ENCODE measurements around the gene MRPL27. TPM values are rescaled to one million over a fixed set of nuclear protein-coding genes. Genes with fewer than 3 reads are reported as not detected.

The MRPL27 gene
- total and polyA plus RNA-seq, 2 donors (not counting 1 experiment from before 2014, with no cell fraction given): 32.5 to 40.2 TPM

DNA sequence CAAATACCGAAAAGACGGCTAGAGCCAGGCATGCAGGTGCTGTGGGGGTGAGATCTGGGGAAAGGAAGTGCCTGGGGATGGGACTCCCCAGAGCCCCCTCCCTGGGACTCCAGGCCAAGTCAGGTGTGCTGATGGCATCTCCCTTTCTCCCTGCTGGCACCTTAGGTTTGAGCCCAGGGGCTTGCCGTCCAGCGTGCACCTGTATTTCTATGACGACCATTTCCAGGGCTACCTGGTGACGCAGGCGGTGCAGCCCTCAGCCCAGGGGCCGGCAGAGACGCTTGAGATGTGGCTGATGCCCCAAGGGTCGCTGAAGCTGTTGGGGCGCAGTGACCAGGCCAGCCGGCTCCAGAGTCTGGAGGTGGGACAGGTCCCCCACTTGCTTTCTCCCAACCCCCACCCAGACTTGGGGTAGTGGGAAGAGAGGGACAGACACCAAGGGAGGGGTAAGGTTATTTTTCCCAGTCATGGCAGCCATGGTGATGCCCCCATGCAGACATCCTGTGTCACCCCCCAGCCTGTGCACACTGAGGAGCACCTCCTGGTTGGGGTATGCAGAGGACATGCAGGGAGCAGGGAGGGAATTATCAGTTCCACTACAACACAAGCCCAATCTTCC lies 16.0 kb downstream of the MRPL27 start:
- H3K27me3 ChIP-seq (replicated peaks in 1 of 4; ENCODE audit: control extremely low read depth in 1 of 4, control insufficient read depth in 3 of 4, insufficient read depth in 4 of 4, low read length in 3 of 4): no peaks in the 10 kb centered on the region
- peaks cover 8% of the 10 kb centered on the region for H4K20me1 ChIP-seq (ENCODE audit: control insufficient read depth, insufficient read depth, low read length, poor library complexity, severe bottlenecking)
- H3K27me3 Mint-ChIP-seq: no peaks in the 10 kb centered on the region
- no peak overlapping the region for H3K4me3 ChIP-seq (ENCODE audit: control extremely low read depth in 1 of 5, extremely low read depth in 1 of 5, insufficient read depth in 1 of 5, low read depth in 2 of 5, low read length in 4 of 5)
- CTCF ChIA-PET: no interaction called here
- intact Hi-C loops (cut with micrococcal nuclease): no loop called here
- no peaks in the 10 kb centered on the region for H3K79me2 ChIP-seq (ENCODE audit: control insufficient read depth, insufficient read depth, low read length)
- TF ChIP-seq, protein P1, sequence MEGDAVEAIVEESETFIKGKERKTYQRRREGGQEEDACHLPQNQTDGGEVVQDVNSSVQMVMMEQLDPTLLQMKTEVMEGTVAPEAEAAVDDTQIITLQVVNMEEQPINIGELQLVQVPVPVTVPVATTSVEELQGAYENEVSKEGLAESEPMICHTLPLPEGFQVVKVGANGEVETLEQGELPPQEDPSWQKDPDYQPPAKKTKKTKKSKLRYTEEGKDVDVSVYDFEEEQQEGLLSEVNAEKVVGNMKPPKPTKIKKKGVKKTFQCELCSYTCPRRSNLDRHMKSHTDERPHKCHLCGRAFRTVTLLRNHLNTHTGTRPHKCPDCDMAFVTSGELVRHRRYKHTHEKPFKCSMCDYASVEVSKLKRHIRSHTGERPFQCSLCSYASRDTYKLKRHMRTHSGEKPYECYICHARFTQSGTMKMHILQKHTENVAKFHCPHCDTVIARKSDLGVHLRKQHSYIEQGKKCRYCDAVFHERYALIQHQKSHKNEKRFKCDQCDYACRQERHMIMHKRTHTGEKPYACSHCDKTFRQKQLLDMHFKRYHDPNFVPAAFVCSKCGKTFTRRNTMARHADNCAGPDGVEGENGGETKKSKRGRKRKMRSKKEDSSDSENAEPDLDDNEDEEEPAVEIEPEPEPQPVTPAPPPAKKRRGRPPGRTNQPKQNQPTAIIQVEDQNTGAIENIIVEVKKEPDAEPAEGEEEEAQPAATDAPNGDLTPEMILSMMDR (IDR thresholded peaks at IDR 0.05): no peak
- TF ChIP-seq EZH2 (IDR thresholded peaks at IDR 0.05; ENCODE audit: borderline replicate concordance, insufficient read depth, low read depth, low read length, poor library complexity, severe bottlenecking): no peak
- no peak overlapping the region for H3K9ac ChIP-seq (ENCODE audit: low read length)
- H3K4me2 ChIP-seq (replicated peaks; ENCODE audit: low read depth, low read length, poor library complexity, severe bottlenecking): no peak overlapping the region
- H3K9me3 Mint-ChIP-seq (ENCODE audit: insufficient read depth): no peaks in the 10 kb centered on the region
- H3K27ac ChIP-seq (ENCODE audit: low read length in 2 of 2): no peak overlapping the region
- no peaks in the 10 kb centered on the region for H3K9me3 ChIP-seq (ENCODE audit: control extremely low read depth in 1 of 3, control insufficient read depth in 2 of 3, insufficient read depth in 1 of 3, low read length in 2 of 3)
- DNase-seq: no peak
- POLR2A ChIA-PET: no interaction called here
- 96% methylated on average over 9 of the region's 12 CpGs for WGBS (ENCODE audit: insufficient coverage)
- peaks cover under 1 to 1% of the 10 kb centered on the region in 2 donors for H3K4me1 ChIP-seq (ENCODE audit: control insufficient read depth in 2 of 2, insufficient read depth in 2 of 2, low read length in 2 of 2)
- H3K36me3 ChIP-seq (replicated peaks in 1 of 2; ENCODE audit: control extremely low read depth in 1 of 2, control insufficient read depth in 1 of 2, extremely low read depth in 1 of 2, insufficient read depth in 2 of 2, low read length in 1 of 2): peaks cover 0 to 51% of the 10 kb centered on the region in 2 experiments
- no peak overlapping the region for H3K27ac Mint-ChIP-seq
- no peak for ATAC-seq (ENCODE audit: low read depth)
- H3K4me3 Mint-ChIP-seq: no peak overlapping the region
- peaks cover 2% of the 10 kb centered on the region for H3K4me1 Mint-ChIP-seq
- no peak overlapping the region for H2AFZ ChIP-seq (ENCODE audit: insufficient read depth, low read depth, low read length, poor library complexity, severe bottlenecking)

DNA sequence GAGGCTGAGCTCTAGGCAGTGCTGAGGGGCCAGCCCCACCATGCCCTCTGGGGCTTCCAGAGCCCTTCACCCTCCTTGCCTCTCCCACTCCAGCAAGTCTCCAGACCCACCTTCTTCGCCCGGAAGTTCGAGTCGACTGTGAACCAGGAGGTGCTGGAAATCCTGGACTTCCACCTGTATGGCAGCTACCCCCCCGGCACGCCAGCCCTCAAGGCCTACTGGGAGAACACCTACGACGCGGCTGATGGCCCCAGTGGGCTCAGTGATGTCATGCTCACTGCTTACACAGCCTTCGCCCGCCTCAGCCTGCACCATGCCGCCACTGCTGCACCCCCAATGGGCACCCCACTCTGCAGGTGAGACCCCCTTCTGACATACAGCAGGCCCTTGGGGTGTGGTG lies 16.6 kb downstream of the MRPL27 start:
- intact Hi-C loops (cut with micrococcal nuclease): no loop called here
- Histone ChIP-seq H3K4me2 (replicated peaks; ENCODE audit: low read depth, low read length, poor library complexity, severe bottlenecking) (no peak overlapping the region), H3K36me3 (replicated peaks in 1 of 2; ENCODE audit: control extremely low read depth in 1 of 2, control insufficient read depth in 1 of 2, extremely low read depth in 1 of 2, insufficient read depth in 2 of 2, low read length in 1 of 2) (peaks cover 0 to 51% of the 10 kb centered on the region in 2 experiments), H3K4me3 (ENCODE audit: control extremely low read depth in 1 of 5, extremely low read depth in 1 of 5, insufficient read depth in 1 of 5, low read depth in 2 of 5, low read length in 4 of 5) (no peak overlapping the region), H3K79me2 (ENCODE audit: control insufficient read depth, insufficient read depth, low read length) (no peaks in the 10 kb centered on the region), H2AFZ (ENCODE audit: insufficient read depth, low read depth, low read length, poor library complexity, severe bottlenecking) (no peak overlapping the region), H4K20me1 (ENCODE audit: control insufficient read depth, insufficient read depth, low read length, poor library complexity, severe bottlenecking) (peaks cover 2% of the 10 kb centered on the region), H3K9ac (ENCODE audit: low read length) (no peak overlapping the region), H3K9me3 (ENCODE audit: control extremely low read depth in 1 of 3, control insufficient read depth in 2 of 3, insufficient read depth in 1 of 3, low read length in 2 of 3) (no peaks in the 10 kb centered on the region), H3K27ac (ENCODE audit: low read length in 2 of 2) (no peak overlapping the region), H3K27me3 (replicated peaks in 1 of 4; ENCODE audit: control extremely low read depth in 1 of 4, control insufficient read depth in 3 of 4, insufficient read depth in 4 of 4, low read length in 3 of 4) (no peaks in the 10 kb centered on the region), H3K4me1 (ENCODE audit: control insufficient read depth in 2 of 2, insufficient read depth in 2 of 2, low read length in 2 of 2) (no peaks in the 10 kb centered on the region)
- Mint-ChIP-seq H3K27me3 (no peaks in the 10 kb centered on the region), H3K4me3 (no peak overlapping the region), H3K9me3 (ENCODE audit: insufficient read depth) (no peaks in the 10 kb centered on the region), H3K27ac (no peak overlapping the region), H3K4me1 (no peaks in the 10 kb centered on the region)
- WGBS (ENCODE audit: insufficient coverage): 98% methylated on average over 12 of the region's 12 CpGs
- ChIA-PET POLR2A (no interaction called here), CTCF (no interaction called here)
- TF ChIP-seq EZH2 (IDR thresholded peaks at IDR 0.05; ENCODE audit: borderline replicate concordance, insufficient read depth, low read depth, low read length, poor library complexity, severe bottlenecking): no peak
- TF ChIP-seq, protein P1 (IDR thresholded peaks at IDR 0.05): no peak
- ATAC-seq (ENCODE audit: low read depth): no peak
- DNase-seq: no peak

Data from B cell (primary cell).